ENCODE measurements around the gene SHH.
"Not testable (repeated sequence)": the region's sequence is repeated elsewhere in the genome, so short reads cannot be mapped to it uniquely, and the experiment has no call there.

The SHH gene

DNA sequence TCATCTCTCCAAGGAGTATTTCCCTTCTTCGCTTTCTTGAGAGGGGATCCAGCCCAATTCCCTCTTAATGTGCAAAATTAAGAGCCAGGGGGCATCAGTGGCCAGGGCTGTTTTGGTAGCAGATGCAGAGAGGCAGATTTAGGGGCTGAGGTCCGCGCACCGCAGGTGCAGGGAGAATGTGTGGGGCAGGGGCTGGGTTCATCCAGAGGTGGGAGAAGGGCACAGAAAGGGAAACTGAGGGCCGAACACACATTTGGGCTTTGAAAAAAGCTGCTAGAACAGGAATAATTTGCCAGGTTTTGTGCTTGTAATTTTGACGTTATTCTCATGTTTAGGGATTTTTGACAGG, 6.5 kb upstream of the SHH start:
- DNase-seq: no peak

DNA sequence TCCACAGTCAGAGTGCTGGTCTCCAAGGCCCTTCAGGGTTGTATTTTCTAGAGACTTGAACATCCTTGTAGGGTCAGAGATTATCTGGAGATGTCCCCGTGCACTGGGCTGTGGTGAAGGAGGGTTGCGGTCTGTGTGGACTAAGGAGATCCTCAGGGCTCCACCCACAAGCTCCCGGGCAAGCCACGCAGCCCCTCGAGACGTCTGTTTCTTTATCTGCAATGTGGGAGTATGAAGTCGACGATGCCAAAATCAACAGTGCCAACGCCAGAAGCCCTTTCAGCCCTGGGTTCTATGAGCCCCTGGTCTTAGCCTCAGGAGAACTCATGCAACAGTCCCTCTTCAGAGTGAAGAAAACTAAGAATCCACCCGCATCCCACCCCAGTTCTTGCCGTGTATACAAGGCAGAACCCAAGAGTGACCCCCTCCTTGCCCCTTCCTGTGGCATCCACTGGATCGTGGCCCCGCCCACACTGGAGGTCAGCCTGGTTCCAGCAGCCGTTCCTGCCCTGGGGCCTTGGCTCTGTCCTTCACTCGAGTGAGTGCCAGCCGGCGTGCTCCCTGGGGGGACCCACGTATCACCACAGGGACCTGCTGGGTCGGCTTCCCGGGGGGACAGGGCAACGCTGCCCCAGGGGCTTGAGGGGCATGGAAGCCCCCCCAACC, 6.0 kb upstream of the SHH start:
- DNase-seq: no peak

- DNase-seq: not testable (repeated sequence)
Observed at GRCh38 chr7:155817515-155817914, 5.3 kb upstream of the SHH start.

DNA sequence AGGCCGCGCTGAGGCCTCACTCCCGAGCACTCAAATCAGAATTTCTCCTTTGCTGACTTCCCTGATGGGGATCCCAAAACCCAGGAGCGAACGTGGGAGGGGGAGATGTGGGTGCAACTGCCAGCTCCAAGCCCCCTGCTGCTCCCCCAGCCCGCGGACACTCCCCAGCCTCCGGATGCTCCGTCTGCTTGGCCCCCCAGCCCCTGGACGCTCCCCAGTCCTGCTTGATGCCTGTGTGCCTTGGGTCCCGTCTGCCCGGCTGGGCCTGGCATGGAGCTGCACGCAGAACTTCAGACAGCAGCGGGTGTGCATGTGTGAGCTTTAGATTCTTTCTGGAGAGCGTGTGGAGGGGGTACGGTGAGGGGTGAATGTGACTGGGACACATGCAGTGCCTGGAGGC, 4.7 kb upstream of the SHH start:
- no peak for DNase-seq

DNA sequence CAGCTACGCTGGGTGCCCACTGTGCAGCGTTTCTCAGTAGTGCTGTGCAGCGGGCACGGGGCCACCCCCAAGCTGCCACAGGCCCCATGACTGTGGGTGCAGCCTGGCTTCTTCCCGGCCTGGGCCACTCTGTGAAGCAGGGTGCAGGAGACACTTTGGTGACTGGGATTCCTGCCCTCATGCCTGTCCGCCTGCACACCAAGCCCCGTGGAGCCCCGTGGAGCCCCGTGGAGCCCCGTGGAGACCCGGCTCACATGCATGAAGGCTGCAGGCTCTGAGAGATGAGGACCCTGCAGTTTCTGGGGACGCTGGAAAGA, 3.9 kb upstream of the SHH start:
- no peak for DNase-seq

DNA sequence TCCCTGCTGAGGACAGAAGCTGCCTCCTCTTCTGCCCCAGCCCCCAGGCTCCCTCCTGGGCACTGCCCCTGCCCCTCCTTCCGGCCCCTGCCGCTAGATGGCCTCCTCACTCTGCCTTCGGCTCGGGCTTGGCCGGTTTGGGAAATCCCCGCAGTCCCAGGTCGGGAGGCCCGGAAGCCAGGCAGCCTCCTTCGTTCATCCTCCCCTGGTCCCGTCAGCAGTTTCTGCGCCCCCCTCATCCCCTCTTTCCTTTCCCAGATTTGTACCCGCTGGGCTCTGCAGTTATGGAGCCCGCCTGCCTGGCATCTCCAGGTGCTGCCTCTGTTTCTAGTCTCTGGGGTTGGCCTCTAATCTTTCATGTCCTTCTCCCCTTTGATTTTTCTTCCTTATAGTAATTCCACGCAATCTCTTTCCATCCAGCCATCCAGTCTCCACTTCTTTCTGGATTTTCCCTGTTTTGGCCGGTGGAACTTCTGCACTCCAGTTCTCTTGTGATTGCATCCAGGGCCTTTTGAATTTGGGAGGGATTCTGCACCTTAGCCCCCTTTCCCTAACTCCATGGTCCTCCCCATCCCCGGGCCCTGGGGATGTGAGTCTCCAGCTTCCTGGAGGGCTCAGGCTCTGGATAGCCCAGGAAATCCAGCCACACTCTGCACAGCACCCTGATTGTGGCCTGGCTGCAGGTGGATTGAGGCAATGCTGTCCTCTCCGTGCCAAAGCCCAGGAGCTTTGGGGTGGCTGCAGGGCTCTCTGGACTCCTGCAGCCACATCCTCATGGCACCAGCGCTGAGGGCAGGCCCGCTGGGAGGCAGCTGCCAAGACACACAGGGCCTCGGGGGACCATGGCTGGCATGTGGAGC, 3.3 kb upstream of the SHH start:
- peak; percentile 50 for DNase-seq

DNA sequence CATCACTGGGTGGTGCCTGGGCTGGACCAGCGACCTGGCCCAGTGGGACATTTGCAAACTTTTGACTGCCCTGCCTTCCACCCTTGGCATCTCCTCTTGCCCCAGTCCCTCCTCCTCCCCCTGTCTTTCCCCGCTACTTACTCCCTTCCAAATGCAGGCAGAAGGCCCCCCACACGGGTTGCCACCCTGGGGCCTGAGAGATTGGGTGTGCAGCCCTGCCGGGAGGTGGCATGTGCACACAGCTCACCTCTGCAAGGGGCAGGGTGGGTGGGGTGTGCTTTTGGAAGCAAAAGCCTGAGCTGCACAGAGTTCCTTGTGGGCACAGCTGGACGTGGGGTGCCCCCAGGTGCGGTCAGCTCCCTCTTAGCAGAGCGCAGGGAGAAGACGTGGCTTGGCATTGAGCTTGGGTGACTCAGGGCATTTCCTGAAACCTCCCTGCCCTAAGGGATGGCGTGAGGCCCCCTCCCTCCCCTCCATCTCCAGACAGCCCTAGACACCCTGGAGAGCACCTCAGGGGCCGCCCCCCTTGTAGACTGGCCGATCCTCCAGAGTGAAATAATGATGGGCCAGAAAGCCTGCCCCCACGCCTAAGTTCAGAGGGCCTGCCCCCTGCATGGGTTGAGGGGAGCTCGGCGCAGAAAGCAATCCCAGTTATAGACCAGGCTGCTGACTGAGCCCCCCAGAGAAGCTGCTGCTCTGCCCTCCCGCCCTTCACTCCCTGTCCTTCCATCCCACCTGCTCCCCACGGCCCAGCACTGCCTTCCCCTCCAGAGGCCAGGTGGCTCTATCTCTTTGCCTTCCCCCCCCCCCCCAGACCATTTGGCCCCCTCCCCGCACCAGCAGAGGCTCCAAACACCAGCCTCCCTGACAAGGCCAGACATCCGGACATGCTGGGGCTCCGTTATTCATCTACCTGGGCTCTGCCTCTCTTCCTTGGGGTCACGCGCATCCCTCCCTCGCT, 2.3 kb upstream of the SHH start:
- no peak for DNase-seq

- no peak for DNase-seq
Observed at GRCh38 chr7:155813546-155814315, 1.5 kb upstream of the SHH start.

GRCh38 chr7:155813125-155813524, 862 bp upstream of the SHH start:
- DNase-seq: no peak

DNA sequence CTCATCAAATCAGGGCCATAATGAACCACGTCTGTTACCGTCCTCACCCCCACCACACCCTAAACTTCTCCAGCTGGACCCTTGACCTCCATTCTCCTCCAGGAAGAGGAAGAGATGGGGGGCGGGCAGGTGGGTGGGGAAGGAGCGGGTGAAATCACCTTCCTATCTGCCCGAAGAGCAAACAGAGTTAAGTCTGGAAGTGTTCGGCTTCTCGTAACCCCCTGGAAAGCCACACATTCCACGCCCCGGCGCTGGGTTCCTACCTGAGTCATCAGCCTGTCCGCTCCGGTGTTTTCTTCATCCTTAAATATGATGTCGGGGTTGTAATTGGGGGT, 736 bp downstream of the SHH start:
- no peak for DNase-seq

DNA sequence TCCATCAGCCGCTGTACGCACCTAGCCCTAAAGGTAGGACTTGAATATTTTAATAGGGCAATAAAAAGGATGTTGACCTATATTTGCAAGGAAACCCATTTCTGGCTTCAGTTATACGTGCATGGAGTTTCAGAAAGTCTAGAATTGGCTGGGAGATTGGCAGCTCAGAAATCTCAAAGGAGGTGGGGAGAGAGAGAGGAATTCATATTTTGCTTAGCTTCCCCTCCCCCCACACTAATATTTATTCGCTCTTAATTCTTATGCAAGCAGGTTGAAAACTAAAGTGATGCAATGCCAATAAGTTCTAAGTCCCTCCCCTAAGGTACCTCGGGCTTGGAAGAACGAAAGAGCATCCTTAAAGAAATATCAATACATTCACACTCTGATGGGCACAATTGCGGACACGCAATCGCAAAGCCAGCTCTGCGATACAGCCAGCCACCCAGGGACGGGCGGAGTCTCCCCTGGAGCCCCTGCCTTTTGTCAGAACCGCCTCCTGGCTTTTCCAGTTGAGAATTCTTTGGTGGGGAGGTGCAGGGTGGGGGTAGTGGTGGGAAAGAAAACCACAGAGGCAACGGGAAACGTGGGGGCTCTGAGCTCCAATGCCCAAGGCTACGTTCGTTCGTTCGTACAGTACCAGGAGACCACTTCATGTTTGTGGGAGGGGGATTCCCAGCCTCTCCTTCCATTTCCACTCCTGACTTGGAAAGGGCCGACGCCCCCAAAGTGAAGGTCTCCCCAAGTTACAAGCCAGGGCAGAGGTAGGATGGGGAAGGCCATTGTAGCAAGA, 1.3 kb downstream of the SHH start:
- DNase-seq: no peak

DNA sequence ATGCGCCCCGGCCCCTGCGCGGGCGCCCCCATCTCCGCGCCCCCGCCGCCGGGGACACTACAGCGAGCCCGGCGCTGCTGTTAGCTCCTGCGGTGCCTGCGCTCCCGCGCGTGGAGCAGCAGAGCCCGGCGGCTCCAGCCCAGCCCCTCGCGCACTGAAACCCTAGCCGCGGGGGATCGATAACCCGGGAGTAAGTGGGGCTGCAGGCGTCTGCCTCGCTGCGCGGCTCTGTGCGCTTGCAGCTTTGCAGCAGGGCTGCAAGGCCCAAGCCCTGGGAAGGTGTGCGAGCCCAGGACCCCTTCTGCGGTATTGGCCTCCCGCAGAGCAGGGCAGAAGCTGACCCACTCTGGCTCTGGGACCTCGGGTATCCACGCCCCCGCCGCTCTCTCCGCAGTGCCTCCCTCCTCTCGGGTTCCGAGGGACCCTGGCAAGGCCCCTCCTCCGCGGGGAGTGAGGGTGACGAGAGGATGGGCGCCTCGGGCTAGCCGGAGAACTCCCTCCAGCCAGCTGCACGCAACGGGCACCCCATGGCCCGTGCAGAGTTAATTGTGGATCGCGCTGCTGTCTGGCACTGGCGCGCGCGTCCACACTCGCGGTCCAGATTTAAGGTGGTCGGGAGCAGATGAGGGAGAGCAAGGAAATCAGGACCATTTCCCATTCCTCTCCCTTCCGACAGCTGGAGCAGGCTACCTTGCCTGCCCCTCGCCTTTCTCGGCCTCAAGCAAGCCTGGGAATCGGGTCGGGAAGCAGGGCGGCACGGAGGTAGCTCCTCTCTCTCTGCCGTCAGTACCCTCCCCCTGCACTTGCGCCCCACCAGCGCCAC, 2.1 kb downstream of the SHH start:
- DNase-seq: no peak

- DNase-seq: no peak
Observed at GRCh38 chr7:155809332-155809946, 2.8 kb downstream of the SHH start.

DNA sequence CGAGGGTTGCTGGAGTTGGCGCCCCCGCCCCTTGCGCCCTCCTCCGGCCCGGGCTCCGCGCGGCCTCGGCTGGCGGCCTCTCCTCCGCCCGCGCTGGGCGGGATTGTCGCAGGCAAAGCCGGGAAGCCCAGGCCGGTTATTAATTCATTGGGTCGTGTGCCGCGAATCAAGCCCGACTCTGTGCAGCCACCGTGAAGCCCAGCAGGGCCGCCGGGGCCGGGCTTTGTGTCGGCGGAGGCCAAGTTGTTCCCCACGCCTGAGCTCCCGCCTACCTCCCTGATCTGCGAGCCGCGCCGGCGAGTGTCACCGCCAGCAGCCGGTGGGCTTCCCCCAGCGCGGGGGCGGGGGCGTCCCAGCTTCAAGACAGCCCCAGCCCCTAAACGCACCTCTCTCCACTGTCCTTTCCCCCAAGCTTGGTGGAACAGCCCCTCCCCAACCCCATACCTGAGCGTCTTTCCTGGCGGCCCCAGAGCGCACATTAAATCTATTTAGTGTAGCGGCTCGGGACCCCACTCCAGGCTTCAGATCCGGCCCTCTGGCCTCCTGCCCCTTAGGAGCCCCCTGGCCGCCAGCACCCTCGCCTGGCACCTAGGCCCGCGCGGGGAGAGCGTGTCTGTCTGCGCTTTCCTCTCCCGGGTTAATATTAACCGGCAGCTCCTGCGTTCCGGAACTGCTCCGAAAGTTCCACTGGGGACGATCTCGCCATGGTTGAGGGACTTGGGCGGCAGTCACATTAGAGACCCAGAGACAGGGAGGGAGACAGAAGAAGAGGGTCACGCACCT, 3.5 kb downstream of the SHH start:
- no peak for DNase-seq

- DNase-seq: no peak
Observed at GRCh38 chr7:155807789-155808548, 4.3 kb downstream of the SHH start.

- no peak for DNase-seq
Observed at GRCh38 chr7:155807065-155807671, 5.1 kb downstream of the SHH start.

- no peak for DNase-seq
Observed at GRCh38 chr7:155806096-155806871, 6.0 kb downstream of the SHH start.

GRCh38 chr7:155805826-155806095, 6.5 kb downstream of the SHH start:
- no peak for DNase-seq

All from CD4-positive, alpha-beta T cell treated with Interleukin-21 for 1 hour (primary cell).